Body of pancreas (tissue), 4 donors: ENCODE data around the gene TRIM44.

Experiments
- CTCF ChIP-seq, 7 experiments: fragments of 450-650 bp in 4 of 7; fragments of 200-600 bp in 3 of 7; sonication (generic) in 3 of 7; IDR thresholded peaks; one replicate each; pipeline ENCODE4 v1.5.1; 2016 to 2019; ENCODE audit warnings: antibody characterized with exemption in 7 of 7
- POLR2A ChIP-seq, 3 donors: fragments of 450-650 bp; IDR thresholded peaks; one replicate each; pipeline ENCODE4 v1.6.1; 2016; ENCODE audit warnings: antibody characterized with exemption in 3 of 3, mild to moderate bottlenecking in 2 of 3

DNA sequence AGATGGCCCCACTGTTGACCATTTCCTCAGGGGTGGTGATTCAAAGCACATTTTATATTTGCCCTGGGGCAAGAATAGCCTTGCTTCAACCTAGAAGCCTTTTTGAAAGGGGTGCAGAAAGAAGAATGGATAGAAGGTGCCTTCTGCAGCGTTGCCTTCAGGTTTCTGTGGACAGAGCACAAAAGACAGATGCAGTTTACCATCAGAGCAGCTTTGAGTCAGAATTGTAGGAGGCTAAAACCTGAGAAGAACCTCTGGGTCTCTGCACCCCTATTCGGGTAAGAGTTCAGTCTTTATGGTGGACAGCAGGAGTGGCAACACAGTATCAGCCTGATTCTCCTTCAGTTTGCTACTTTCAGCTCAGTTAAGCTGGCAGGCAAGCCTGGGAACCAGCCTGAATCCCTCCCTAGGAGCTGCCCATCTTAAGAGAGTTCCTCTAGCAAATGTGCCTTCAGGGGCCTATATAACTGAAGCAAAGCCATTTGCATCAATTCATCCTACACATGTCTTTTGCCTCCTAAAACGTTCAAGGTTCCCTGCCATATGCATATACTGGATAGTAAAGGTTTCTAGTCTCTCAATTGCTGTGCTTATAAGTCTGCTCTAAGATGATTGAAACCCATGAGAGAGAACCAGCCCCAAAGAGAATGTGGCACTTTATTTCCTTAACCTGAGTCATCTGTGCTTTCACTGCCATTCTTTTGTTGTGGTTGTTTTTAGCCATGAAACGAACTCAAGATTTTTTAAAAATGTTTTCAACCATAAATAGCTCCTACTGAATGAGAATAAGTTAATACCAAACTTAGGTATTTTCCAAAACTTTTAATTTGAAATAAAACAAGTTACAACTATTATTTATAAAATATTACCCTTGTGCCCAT is 123.0 kb downstream of the TRIM44 start:
- TF ChIP-seq POLR2A (IDR thresholded peaks at IDR 0.05) (no peak), CTCF (IDR thresholded peaks at IDR 0.05) (no peak)
